ENCODE data around the gene TNS1.

Gene TNS1

GRCh38 chr2:217989221-217989948 is 13.4 kb downstream of the TNS1 start:
- H3K27me3 ChIP-seq (ENCODE audit: insufficient read depth, poor library complexity, severe bottlenecking), result no peaks in the 10 kb centered on the region
- no peak overlapping the region for H3K4me3 ChIP-seq (replicated peaks; ENCODE audit: insufficient read depth, low read length)
- DNase-seq (ENCODE audit: low read depth in 1 of 2, low spot score in 1 of 2), result no peak
- TF ChIP-seq SPI1 (IDR thresholded peaks at IDR 0.05; ENCODE audit: borderline replicate concordance, low read depth), result no peak
- TF ChIP-seq POLR2AphosphoS5 (IDR thresholded peaks at IDR 0.05; ENCODE audit: low read depth), result no peak
- TF ChIP-seq, protein P1, sequence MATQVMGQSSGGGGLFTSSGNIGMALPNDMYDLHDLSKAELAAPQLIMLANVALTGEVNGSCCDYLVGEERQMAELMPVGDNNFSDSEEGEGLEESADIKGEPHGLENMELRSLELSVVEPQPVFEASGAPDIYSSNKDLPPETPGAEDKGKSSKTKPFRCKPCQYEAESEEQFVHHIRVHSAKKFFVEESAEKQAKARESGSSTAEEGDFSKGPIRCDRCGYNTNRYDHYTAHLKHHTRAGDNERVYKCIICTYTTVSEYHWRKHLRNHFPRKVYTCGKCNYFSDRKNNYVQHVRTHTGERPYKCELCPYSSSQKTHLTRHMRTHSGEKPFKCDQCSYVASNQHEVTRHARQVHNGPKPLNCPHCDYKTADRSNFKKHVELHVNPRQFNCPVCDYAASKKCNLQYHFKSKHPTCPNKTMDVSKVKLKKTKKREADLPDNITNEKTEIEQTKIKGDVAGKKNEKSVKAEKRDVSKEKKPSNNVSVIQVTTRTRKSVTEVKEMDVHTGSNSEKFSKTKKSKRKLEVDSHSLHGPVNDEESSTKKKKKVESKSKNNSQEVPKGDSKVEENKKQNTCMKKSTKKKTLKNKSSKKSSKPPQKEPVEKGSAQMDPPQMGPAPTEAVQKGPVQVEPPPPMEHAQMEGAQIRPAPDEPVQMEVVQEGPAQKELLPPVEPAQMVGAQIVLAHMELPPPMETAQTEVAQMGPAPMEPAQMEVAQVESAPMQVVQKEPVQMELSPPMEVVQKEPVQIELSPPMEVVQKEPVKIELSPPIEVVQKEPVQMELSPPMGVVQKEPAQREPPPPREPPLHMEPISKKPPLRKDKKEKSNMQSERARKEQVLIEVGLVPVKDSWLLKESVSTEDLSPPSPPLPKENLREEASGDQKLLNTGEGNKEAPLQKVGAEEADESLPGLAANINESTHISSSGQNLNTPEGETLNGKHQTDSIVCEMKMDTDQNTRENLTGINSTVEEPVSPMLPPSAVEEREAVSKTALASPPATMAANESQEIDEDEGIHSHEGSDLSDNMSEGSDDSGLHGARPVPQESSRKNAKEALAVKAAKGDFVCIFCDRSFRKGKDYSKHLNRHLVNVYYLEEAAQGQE (IDR thresholded peaks at IDR 0.05; ENCODE audit: insufficient replicate concordance, low read depth), result no peak
- no peak for TF ChIP-seq GABPA (IDR thresholded peaks at IDR 0.05; ENCODE audit: low read depth)
- TF ChIP-seq CTCF (IDR thresholded peaks at IDR 0.05; ENCODE audit: insufficient read depth, low read length), result no peak
- no peak overlapping the region for H3K27ac ChIP-seq (replicated peaks)

- no peak overlapping the region for H3K27ac ChIP-seq (replicated peaks)
- no peak for DNase-seq (ENCODE audit: low read depth in 1 of 2, low spot score in 1 of 2)
- TF ChIP-seq SPI1 (IDR thresholded peaks at IDR 0.05; ENCODE audit: borderline replicate concordance, low read depth), result no peak
- TF ChIP-seq GABPA (IDR thresholded peaks at IDR 0.05; ENCODE audit: low read depth), result no peak
- TF ChIP-seq CTCF (IDR thresholded peaks at IDR 0.05; ENCODE audit: insufficient read depth, low read length), result no peak
- TF ChIP-seq, protein P1 (IDR thresholded peaks at IDR 0.05; ENCODE audit: insufficient replicate concordance, low read depth), result no peak
- TF ChIP-seq POLR2AphosphoS5 (IDR thresholded peaks at IDR 0.05; ENCODE audit: low read depth), result no peak
- no peak overlapping the region for H3K4me3 ChIP-seq (replicated peaks; ENCODE audit: insufficient read depth, low read length)
- H3K27me3 ChIP-seq (ENCODE audit: insufficient read depth, poor library complexity, severe bottlenecking), result no peaks in the 10 kb centered on the region
Measured at GRCh38 chr2:217988840-217989204, 14.0 kb downstream of the TNS1 start.

DNA sequence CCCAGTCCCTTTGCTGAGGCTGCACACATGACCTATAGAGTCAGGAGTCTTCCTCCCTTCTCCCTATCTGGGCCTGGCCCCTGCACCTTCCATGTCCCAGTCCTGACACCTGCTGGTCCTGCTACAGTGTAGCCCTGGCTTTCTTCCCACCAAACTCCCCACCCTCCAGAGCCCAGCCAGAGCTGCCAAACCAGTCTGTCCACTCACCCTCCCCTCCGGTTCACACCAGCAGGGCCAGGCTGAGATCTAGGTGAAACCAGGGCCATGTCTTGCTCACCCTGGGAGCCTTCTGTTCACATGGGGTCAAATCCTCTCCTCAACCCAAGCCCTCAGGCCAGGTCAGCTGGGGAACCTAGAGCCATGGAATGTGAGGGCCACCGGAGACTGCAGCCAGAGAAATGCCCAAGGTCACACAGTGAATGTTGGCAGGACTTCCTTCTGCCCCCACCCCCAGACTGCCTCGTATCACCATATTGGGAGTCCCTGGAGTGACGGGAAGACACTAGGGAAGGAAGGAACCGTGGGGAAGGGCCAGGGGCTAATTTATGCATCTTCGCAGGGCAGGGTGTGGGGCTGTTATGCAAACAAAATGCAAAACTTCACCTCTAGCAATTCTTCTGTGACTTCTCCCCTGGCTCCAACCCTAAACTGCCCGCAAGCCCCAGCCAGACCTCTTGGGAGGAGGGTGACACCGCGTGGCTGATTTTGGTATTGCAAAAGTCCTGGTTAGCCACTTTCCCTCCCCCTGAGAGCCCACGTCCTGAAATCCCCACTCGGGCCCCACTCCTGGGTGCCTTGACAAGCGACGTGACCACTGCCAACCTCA is 14.6 kb downstream of the TNS1 start:
- Histone ChIP-seq H3K4me3 (replicated peaks; ENCODE audit: insufficient read depth, low read length) (no peak overlapping the region), H3K27me3 (ENCODE audit: insufficient read depth, poor library complexity, severe bottlenecking) (no peaks in the 10 kb centered on the region), H3K27ac (replicated peaks) (no peak overlapping the region)
- DNase-seq (ENCODE audit: low read depth in 1 of 2, low spot score in 1 of 2), result peak; percentile 38 to 68
- TF ChIP-seq CTCF (IDR thresholded peaks at IDR 0.05; ENCODE audit: insufficient read depth, low read length) (peak; percentile 80), POLR2AphosphoS5 (IDR thresholded peaks at IDR 0.05; ENCODE audit: low read depth) (no peak), SPI1 (IDR thresholded peaks at IDR 0.05; ENCODE audit: borderline replicate concordance, low read depth) (no peak), GABPA (IDR thresholded peaks at IDR 0.05; ENCODE audit: low read depth) (no peak)
- TF ChIP-seq, protein P1 (IDR thresholded peaks at IDR 0.05; ENCODE audit: insufficient replicate concordance, low read depth), result no peak
